ENCODE measurements around the gene CARD11. TPM values are rescaled to one million over a fixed set of nuclear protein-coding genes. Genes with fewer than 3 reads are reported as not detected.

CARD11 gene
- total RNA-seq, 1 donor from 2014 or later = 5.7 TPM

- ATAC-seq = no peak
- Histone ChIP-seq H3K27ac (no peak overlapping the region), H3K4me1 (no peaks in the 10 kb centered on the region), H3K9me3 (no peaks in the 10 kb centered on the region), H3K27me3 (ENCODE audit: low read depth) (no peaks in the 10 kb centered on the region), H3K4me3 (no peak overlapping the region), H3K36me3 (no peaks in the 10 kb centered on the region)
- no peak for TF ChIP-seq CTCF (IDR thresholded peaks at IDR 0.05)
- DNase-seq = no peak
- intact Hi-C loops (cut with DNase I) = no loop called here
Measured at GRCh38 chr7:2999078-2999500, 44.6 kb downstream of the CARD11 start.

GRCh38 chr7:2997014-2997413 is 46.7 kb downstream of the CARD11 start:
- no peak overlapping the region for H3K4me3 ChIP-seq
- no peak for ATAC-seq
- DNase-seq = no peak
- TF ChIP-seq CTCF (IDR thresholded peaks at IDR 0.05) = no peak
- intact Hi-C loops (cut with DNase I) = no loop called here
- no peaks in the 10 kb centered on the region for H3K4me1 ChIP-seq
- H3K9me3 ChIP-seq = no peaks in the 10 kb centered on the region
- H3K27me3 ChIP-seq (ENCODE audit: low read depth) = no peaks in the 10 kb centered on the region
- H3K27ac ChIP-seq = no peak overlapping the region
- no peaks in the 10 kb centered on the region for H3K36me3 ChIP-seq

GRCh38 chr7:2996141-2996540 is 47.5 kb downstream of the CARD11 start:
- no peaks in the 10 kb centered on the region for H3K36me3 ChIP-seq
- no peak for ATAC-seq
- H3K27me3 ChIP-seq (ENCODE audit: low read depth) = no peaks in the 10 kb centered on the region
- no peak for TF ChIP-seq CTCF (IDR thresholded peaks at IDR 0.05)
- no peak overlapping the region for H3K4me3 ChIP-seq
- no peaks in the 10 kb centered on the region for H3K4me1 ChIP-seq
- no peak for DNase-seq
- H3K9me3 ChIP-seq = no peaks in the 10 kb centered on the region
- intact Hi-C loops (cut with DNase I) = no loop called here
- no peak overlapping the region for H3K27ac ChIP-seq

GRCh38 chr7:2993868-2994267 is 49.8 kb downstream of the CARD11 start:
- intact Hi-C loops (cut with DNase I) = no loop called here
- Histone ChIP-seq H3K27ac (no peak overlapping the region), H3K4me3 (no peak overlapping the region), H3K4me1 (no peaks in the 10 kb centered on the region), H3K36me3 (no peaks in the 10 kb centered on the region), H3K9me3 (no peaks in the 10 kb centered on the region), H3K27me3 (ENCODE audit: low read depth) (no peaks in the 10 kb centered on the region)
- DNase-seq = no peak
- ATAC-seq = no peak
- no peak for TF ChIP-seq CTCF (IDR thresholded peaks at IDR 0.05)

- Histone ChIP-seq H3K27ac (no peak overlapping the region), H3K4me1 (no peaks in the 10 kb centered on the region), H3K9me3 (no peaks in the 10 kb centered on the region), H3K36me3 (no peaks in the 10 kb centered on the region), H3K4me3 (no peak overlapping the region), H3K27me3 (ENCODE audit: low read depth) (no peaks in the 10 kb centered on the region)
- no peak for DNase-seq
- no peak for TF ChIP-seq CTCF (IDR thresholded peaks at IDR 0.05)
- no peak for ATAC-seq
- intact Hi-C loops (cut with DNase I) = no loop called here
Measured at GRCh38 chr7:2993396-2993795, 50.3 kb downstream of the CARD11 start.

- DNase-seq (no peak), ATAC-seq (no peak)
- TF ChIP-seq CTCF (IDR thresholded peaks at IDR 0.05) = no peak
- H3K27ac ChIP-seq = no peak overlapping the region
- no peak overlapping the region for H3K4me3 ChIP-seq
- intact Hi-C loops (cut with DNase I) = no loop called here
- no peaks in the 10 kb centered on the region for H3K4me1 ChIP-seq
- no peaks in the 10 kb centered on the region for H3K9me3 ChIP-seq
- no peaks in the 10 kb centered on the region for H3K27me3 ChIP-seq (ENCODE audit: low read depth)
- H3K36me3 ChIP-seq = no peaks in the 10 kb centered on the region
Measured at GRCh38 chr7:2990949-2991470, 52.7 kb downstream of the CARD11 start.
